GM21515 (cell line): ENCODE measurements around the gene MAPKAPK3.

Experiments
- ATAC-seq: cut with Tn5 transposase; IDR thresholded peaks from one replicate; pipeline ENCODE4 v1.9.1; 2021; ENCODE audit not compliant: unreplicated experiment

MAPKAPK3 gene

GRCh38 chr3:50626401-50626800 is 9.4 kb downstream of the MAPKAPK3 start:
- ATAC-seq: no peak

DNA sequence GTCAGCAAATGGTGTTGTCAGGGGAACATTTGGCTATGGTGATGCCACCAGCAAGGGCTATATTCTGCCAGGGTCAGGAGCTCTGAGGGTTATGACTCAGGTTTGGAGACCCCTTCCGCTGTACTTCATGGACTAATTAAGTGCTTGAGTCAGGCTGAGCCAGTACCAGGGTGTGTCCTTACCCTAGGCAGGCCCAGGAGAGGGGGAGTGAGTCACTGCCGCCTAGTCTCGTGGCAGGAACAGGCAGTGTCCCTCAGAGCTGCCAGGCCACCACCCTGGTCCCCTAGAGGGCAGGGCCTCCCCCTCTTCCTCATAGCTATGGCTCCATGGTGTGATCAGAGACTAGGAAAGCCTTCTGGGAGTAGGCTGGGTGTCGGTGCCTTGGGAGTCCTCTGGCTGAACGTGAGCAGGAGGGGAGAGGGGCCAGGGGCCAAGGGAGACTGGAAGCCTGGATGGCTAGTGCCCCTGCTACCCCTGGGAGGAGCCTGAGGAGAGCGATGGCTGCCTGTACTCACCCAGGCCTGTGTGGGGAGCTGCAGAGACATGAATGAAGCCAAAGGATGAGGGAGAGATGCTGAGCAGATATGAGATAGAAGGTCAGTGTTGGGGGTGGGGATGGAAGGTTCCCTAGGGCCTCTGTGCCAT is 10.6 kb downstream of the MAPKAPK3 start:
- ATAC-seq: no peak

- ATAC-seq: no peak
Observed at GRCh38 chr3:50628601-50629000, 11.7 kb downstream of the MAPKAPK3 start.

- ATAC-seq: no peak
Observed at GRCh38 chr3:50630394-50630793, 13.4 kb downstream of the MAPKAPK3 start.

- no peak for ATAC-seq
Observed at GRCh38 chr3:50630877-50631276, 13.9 kb downstream of the MAPKAPK3 start.

- no peak for ATAC-seq
Observed at GRCh38 chr3:50632450-50632849, 15.5 kb downstream of the MAPKAPK3 start.

GRCh38 chr3:50633230-50633790 is 16.4 kb downstream of the MAPKAPK3 start:
- ATAC-seq: no peak

DNA sequence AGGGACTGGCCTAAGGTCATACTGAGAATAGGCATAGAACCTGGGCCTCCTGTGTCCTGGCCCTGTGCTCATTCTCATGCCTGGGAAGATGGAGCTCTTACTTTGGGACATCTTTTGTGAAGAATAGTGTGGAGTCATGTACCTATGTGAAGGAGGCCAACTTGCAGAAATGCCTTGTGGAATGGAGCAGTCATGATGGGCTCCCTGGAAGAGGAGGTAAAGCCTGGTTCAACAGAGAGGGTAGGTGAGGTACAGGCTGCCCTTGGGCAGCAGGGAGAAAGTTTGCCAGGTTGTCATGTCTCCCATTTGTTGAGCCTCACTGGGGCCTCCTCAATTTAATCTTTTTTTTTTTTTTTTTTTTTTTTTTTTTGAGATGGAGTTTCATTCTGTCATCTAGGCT is 18.1 kb downstream of the MAPKAPK3 start:
- ATAC-seq: no peak

- no peak for ATAC-seq
Observed at GRCh38 chr3:50637011-50637410, 20.1 kb downstream of the MAPKAPK3 start.

GRCh38 chr3:50637945-50638344 is 21.0 kb downstream of the MAPKAPK3 start:
- no peak for ATAC-seq

GRCh38 chr3:50639055-50639494 is 22.1 kb downstream of the MAPKAPK3 start:
- no peak for ATAC-seq

DNA sequence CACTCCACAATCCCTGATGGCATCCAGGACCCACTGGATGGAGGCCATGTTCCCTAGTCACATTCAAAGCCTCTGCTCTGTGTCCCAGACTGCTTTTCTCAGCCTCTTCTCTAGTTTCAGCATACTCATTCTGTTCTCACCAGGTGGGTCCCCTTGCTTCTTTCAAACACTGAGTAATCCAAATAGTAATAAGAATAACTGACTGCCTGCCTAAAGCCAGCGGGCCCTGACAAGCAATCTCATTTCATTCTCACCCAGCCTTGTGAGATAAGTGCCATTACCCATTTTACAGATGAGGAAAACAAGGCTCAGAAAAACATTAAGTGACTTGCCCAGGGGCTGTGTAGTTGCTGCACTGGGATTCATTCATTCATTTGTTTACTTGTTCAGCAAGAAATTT is 25.4 kb downstream of the MAPKAPK3 start:
- no peak for ATAC-seq

- ATAC-seq: no peak
Observed at GRCh38 chr3:50644561-50644960, 27.6 kb downstream of the MAPKAPK3 start.

GRCh38 chr3:50645378-50645777 is 28.4 kb downstream of the MAPKAPK3 start:
- no peak for ATAC-seq

DNA sequence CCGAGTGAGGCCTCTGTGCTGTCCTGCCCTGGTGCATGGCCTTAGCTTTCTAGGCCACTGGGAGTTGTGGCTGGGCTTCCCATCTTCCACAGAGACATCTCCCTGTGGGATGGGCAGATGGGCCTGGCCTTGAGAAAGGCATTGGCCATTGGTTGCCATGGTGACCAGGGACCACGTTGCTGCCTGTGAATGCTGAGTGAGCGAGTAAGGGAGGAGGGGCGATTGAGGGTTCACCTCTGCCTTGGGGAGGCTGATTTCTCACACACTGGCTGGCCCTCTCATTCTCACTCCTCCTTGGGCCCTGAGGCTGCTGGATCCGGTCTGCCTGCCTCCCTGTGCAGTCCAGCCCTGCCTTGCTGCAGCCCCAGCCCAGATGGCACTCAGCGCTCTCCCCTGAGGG is 31.4 kb downstream of the MAPKAPK3 start:
- ATAC-seq: no peak

DNA sequence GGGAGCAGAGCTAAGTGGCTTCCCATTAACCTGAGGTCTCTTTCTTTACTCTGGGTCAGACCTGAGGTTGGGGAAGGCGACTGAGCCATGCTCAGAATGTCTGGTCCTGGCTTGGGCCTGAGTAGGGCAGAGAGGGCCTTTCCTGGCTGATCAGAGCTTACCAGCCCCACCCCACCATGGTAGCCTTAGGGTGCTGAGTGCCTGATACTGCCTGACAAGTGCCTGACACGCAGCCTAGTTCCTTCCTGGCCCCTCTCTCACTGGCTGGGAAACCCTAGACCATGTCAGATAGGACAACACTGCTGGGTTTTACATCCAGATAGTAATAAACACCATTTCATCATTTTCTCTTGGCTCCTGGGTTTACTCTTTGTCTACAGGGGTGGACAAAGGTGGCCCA is 32.0 kb downstream of the MAPKAPK3 start:
- no peak for ATAC-seq

GRCh38 chr3:50649451-50649931 is 32.5 kb downstream of the MAPKAPK3 start:
- ATAC-seq: no peak

DNA sequence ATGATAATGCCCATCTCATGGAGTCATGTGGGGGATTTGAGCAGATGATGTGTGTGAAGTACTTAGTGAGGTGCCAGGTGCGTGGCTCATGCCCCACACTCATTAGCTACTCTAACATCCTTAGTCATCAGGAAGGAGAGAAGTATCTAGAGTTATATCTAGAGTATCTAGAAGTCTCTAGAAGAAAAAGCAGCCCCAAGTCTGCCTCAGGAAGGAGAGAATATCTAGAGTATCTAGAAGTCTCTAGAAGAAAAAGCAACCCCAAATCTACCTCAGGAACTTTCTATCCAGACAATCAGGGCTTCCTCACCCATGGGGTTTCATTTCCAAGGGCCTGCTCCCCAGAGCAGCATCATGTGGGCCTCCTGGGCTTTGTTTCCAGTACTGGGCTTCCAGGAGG is 33.1 kb downstream of the MAPKAPK3 start:
- no peak for ATAC-seq

DNA sequence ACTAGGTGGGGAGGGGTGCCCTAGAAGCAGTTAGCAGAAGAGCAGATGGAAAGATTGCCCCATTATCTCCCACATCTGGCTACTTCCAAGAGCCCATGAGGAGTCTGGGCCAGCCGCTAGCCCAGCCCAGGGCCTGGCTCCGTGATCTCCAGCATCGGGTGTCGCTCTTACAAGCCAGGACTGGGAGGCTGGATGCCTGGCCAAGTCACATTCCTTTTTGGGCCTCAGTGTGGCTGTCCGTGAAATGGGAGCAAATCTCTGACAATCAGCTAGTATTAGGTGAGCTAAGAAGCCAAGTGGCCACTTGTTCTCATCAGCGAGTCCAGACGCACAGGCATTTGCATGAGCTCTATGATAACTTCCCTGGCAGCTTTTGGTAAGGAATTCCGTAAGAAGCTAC is 34.5 kb downstream of the MAPKAPK3 start:
- no peak for ATAC-seq

DNA sequence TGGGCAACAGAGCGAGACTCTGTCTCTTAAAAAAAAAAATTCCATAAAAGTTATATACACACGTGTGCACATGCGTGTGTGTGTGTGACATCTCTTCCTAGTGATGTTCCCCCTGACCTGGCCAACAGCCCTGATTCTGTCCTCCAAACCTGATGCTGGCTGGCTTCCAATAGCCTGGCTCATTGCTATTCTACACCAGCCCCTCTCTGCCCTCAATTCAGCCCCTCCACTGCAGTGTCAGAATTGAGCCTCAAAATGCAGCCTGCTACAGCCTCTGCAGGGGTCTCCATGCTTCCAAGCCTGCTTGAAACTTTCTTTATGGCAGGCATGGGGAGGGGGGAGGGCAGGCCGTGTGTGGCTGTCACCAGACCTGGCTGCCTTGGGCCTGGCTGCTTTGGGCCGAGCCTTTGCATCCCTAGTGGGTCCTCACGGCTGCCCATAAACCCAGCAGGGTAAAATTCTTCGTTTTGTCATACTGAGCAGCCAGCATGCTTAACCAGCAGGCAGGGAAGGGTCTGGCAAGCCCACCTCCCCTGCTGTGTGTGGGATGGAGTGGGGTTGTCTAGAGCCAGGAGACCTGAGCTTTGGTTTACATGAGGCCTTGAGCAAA is 35.1 kb downstream of the MAPKAPK3 start:
- ATAC-seq: no peak

GRCh38 chr3:50652709-50653108 is 35.8 kb downstream of the MAPKAPK3 start:
- no peak for ATAC-seq

- ATAC-seq: no peak
Observed at GRCh38 chr3:50653937-50654595, 37.1 kb downstream of the MAPKAPK3 start.
